H1 (cell line): Measurements from ENCODE around the gene DDX1. TPM values are rescaled to one million over a fixed set of nuclear protein-coding genes. Genes with fewer than 3 reads are reported as not detected.

ENCODE experiments used
- CTCF ChIA-PET: fragments of 300-600 bp; sonication (Branson Sonifier 250); formaldehyde crosslinking; loops from one replicate; lab custom pipeline; 2021; ENCODE audit not compliant: partially characterized antibody; lab: Charles Lee
- POLR2A ChIA-PET: fragments of 300-600 bp; sonication (Branson Sonifier 250); formaldehyde crosslinking; loops from one replicate; lab custom pipeline; 2021; ENCODE audit warnings: inconsistent platforms; ENCODE audit not compliant: partially characterized antibody; lab: Charles Lee
- DNase-seq, 2 experiments: peaks; one replicate each; pipeline versions ENCODE4 v3.0.0 to v3.0.0-alpha.2; 2010 to 2022; ENCODE audit warnings: low spot score in 2 of 2, low read depth in 1 of 2, mixed read lengths in 1 of 2
- FAIRE-seq: peaks from 2 replicates; lab custom pipeline; 2011; peaks lifted over from hg19 to GRCh38; lab: Jason Lieb, UNC
- H2AFZ ChIP-seq: 2 replicates; pipeline ENCODE4 v1.8.1; 2012; ENCODE audit warnings: low read length, inconsistent platforms
- H2AK5ac ChIP-seq: 2 replicates; pipeline ENCODE4 v1.6.1; 2013; ENCODE audit warnings: low read depth, low read length
- H2BK120ac ChIP-seq: replicated peaks from 2 replicates; pipeline ENCODE3; 2013; ENCODE audit warnings: low read depth, low read length, inconsistent platforms
- H2BK12ac ChIP-seq: 2 replicates; pipeline ENCODE4 v1.6.1; 2013; ENCODE audit warnings: low read depth, low read length
- H2BK15ac ChIP-seq: 2 replicates; pipeline ENCODE4 v1.6.1; 2013; ENCODE audit warnings: low read length
- H2BK20ac ChIP-seq: 2 replicates; pipeline ENCODE4 v1.6.1; 2013; ENCODE audit warnings: low read length
- H2BK5ac ChIP-seq: 2 replicates; pipeline ENCODE4 v1.6.1; 2013; ENCODE audit warnings: low read depth, low read length
- H3K14ac ChIP-seq: 2 replicates; pipeline ENCODE4 v1.6.1; 2013; ENCODE audit warnings: inconsistent platforms; ENCODE audit not compliant: insufficient read length
- H3K18ac ChIP-seq: 2 replicates; pipeline ENCODE4 v1.6.1; 2013; ENCODE audit warnings: low read length; ENCODE audit errors: extremely low read depth
- H3K23ac ChIP-seq: 2 replicates; pipeline ENCODE4 v1.6.1; 2013; ENCODE audit warnings: inconsistent platforms; ENCODE audit not compliant: insufficient read length
- H3K23me2 ChIP-seq: 2 replicates; pipeline ENCODE4 v1.6.1; 2013; ENCODE audit warnings: low read depth, low read length
- H3K27ac ChIP-seq: 2 replicates; pipeline ENCODE4 v1.6.1; 2011; ENCODE audit warnings: low read depth, low read length, inconsistent platforms
- H3K27me3 ChIP-seq, 4 experiments: replicated peaks in 1 of 4; 1 replicate in 1 of 4; 2 replicates in 3 of 4; pipeline versions ENCODE4 v1.6.1 to v1.8.1; 2011 to 2013; ENCODE audit warnings: low read length in 3 of 4, mild to moderate bottlenecking in 3 of 4, inconsistent platforms in 2 of 4, mixed read lengths in 2 of 4, moderate library complexity in 1 of 4; ENCODE audit not compliant: control insufficient read depth in 3 of 4, insufficient read depth in 3 of 4; ENCODE audit errors: extremely low read depth in 1 of 4
- H3K36me3 ChIP-seq, 4 experiments: 2 replicates each; pipeline versions ENCODE4 v1.6.1 to v1.8.1; 2011 to 2013; ENCODE audit warnings: mild to moderate bottlenecking in 4 of 4, low read length in 3 of 4, moderate library complexity in 2 of 4, control low read depth in 1 of 4, inconsistent platforms in 1 of 4; ENCODE audit not compliant: insufficient read depth in 4 of 4, control insufficient read depth in 2 of 4
- H3K4ac ChIP-seq: replicated peaks from 2 replicates; pipeline ENCODE3; 2013; ENCODE audit warnings: low read length, low read depth, mixed read lengths, inconsistent platforms; ENCODE audit not compliant: insufficient read length
- H3K4me1 ChIP-seq, 4 experiments: replicated peaks in 1 of 4; 1 replicate in 1 of 4; 2 replicates in 3 of 4; pipeline versions ENCODE4 v1.6.1 to v1.8.1; 2011 to 2013; ENCODE audit warnings: low read length in 3 of 4, inconsistent platforms in 2 of 4, mixed read lengths in 1 of 4; ENCODE audit not compliant: insufficient read depth in 4 of 4, control insufficient read depth in 3 of 4
- H3K4me2 ChIP-seq, 2 experiments: 2 replicates each; pipeline versions ENCODE4 v1.6.1 to v1.8.1; 2011 to 2013; ENCODE audit warnings: low read depth in 2 of 2, low read length in 2 of 2, control low read depth in 1 of 2, inconsistent platforms in 1 of 2, mild to moderate bottlenecking in 1 of 2; ENCODE audit not compliant: insufficient read depth in 1 of 2
- H3K4me3 ChIP-seq, 4 experiments: fragments of 200-600, 300-600 bp in 1 of 4; sonication (generic), shearing (Covaris generic), sonication (Bioruptor Twin) in 1 of 4; 2 replicates each; pipeline versions ENCODE4 v1.5.1 to v1.8.1; 2011 to 2016; ENCODE audit warnings: low read length in 4 of 4, low read depth in 3 of 4, control low read depth in 2 of 4, inconsistent platforms in 2 of 4, mild to moderate bottlenecking in 2 of 4, mixed read lengths in 1 of 4, moderate library complexity in 1 of 4; ENCODE audit not compliant: insufficient read depth in 2 of 4; ENCODE audit errors: extremely low read depth in 1 of 4
- H3K56ac ChIP-seq: replicated peaks from 2 replicates; pipeline ENCODE3; 2013; ENCODE audit warnings: low read depth, mild to moderate bottlenecking, mixed read lengths, low read length, inconsistent platforms; ENCODE audit not compliant: insufficient read length
- H3K79me1 ChIP-seq: 2 replicates; pipeline ENCODE4 v1.6.1; 2013; ENCODE audit warnings: low read depth, low read length, control low read depth
- H3K79me2 ChIP-seq, 2 experiments: 2 replicates each; pipeline versions ENCODE4 v1.6.1 to v1.8.1; 2012 to 2013; ENCODE audit warnings: low read length in 2 of 2, mild to moderate bottlenecking in 2 of 2, inconsistent platforms in 1 of 2; ENCODE audit not compliant: insufficient read depth in 2 of 2, control insufficient read depth in 1 of 2
- H3K9ac ChIP-seq, 4 experiments: replicated peaks in 1 of 4; 1 replicate in 1 of 4; 2 replicates in 3 of 4; pipeline versions ENCODE4 v1.6.1 to v1.8.1; 2011 to 2013; ENCODE audit warnings: low read depth in 3 of 4, low read length in 3 of 4, control low read depth in 2 of 4, mild to moderate bottlenecking in 2 of 4, moderate library complexity in 2 of 4, inconsistent platforms in 1 of 4; ENCODE audit errors: extremely low read depth in 1 of 4
- H3K9me3 ChIP-seq, 2 experiments: 2 replicates each; pipeline versions ENCODE4 v1.6.1 to v1.8.1; 2012 to 2013; ENCODE audit warnings: mild to moderate bottlenecking in 2 of 2, moderate library complexity in 2 of 2, control low read depth in 1 of 2, inconsistent platforms in 1 of 2, low read depth in 1 of 2, low read length in 1 of 2, mixed read lengths in 1 of 2; ENCODE audit not compliant: insufficient read depth in 2 of 2
- H4K20me1 ChIP-seq, 2 experiments: replicated peaks in 1 of 2; 2 replicates each; pipeline versions ENCODE3 to v1.8.1; 2011 to 2013; ENCODE audit warnings: inconsistent platforms in 2 of 2, low read length in 2 of 2, mild to moderate bottlenecking in 1 of 2; ENCODE audit not compliant: insufficient read depth in 2 of 2, control insufficient read depth in 1 of 2
- H4K5ac ChIP-seq: 2 replicates; pipeline ENCODE4 v1.6.1; 2013; ENCODE audit warnings: low read length, low read depth, mixed read lengths, inconsistent platforms; ENCODE audit not compliant: insufficient read length
- H4K8ac ChIP-seq: 2 replicates; pipeline ENCODE4 v1.8.0; 2013; ENCODE audit warnings: mild to moderate bottlenecking, moderate library complexity, low read length, inconsistent platforms; ENCODE audit not compliant: insufficient read depth; ENCODE audit errors: extremely low read depth
- H4K91ac ChIP-seq: replicated peaks from 2 replicates; pipeline ENCODE3; 2013; ENCODE audit warnings: low read length, mixed read lengths, inconsistent platforms; ENCODE audit not compliant: insufficient read length
- ATF3 ChIP-seq: IDR thresholded peaks from 2 replicates; pipeline ENCODE4 v1.6.1; 2011; ENCODE audit warnings: low read depth, mild to moderate bottlenecking, low read length; ENCODE audit not compliant: insufficient read depth
- BRCA1 ChIP-seq: IDR thresholded peaks from 2 replicates; pipeline ENCODE4 v1.6.1; 2012; ENCODE audit warnings: low read depth, low read length, improper control_type of control experiment
- KDM1A ChIP-seq: fragments of 200-600, 300-600 bp; sonication (generic); IDR thresholded peaks from 2 replicates; pipeline ENCODE4 v1.7.1; 2016; ENCODE audit warnings: mild to moderate bottlenecking, low read length, borderline replicate concordance
- KDM5A ChIP-seq: fragments of 200-600 bp; IDR thresholded peaks from 2 replicates; pipeline ENCODE4 v1.7.1; 2012; ENCODE audit warnings: mild to moderate bottlenecking, low read length, inconsistent platforms, mixed read lengths
- MAFK ChIP-seq: IDR thresholded peaks from 2 replicates; pipeline ENCODE4 v1.6.1; 2012; ENCODE audit warnings: low read depth, mild to moderate bottlenecking, improper control_type of control experiment, low read length
- RAD21 ChIP-seq, 2 experiments: IDR thresholded peaks in 1 of 2; conservative IDR thresholded peaks in 1 of 2; 2 replicates each; pipeline ENCODE4 v1.6.1; 2011; ENCODE audit warnings: low read depth in 2 of 2, low read length in 2 of 2, improper control_type of control experiment in 1 of 2, inconsistent platforms in 1 of 2, mild to moderate bottlenecking in 1 of 2, moderate library complexity in 1 of 2
- RFX5 ChIP-seq: IDR thresholded peaks from 2 replicates; pipeline ENCODE4 v1.6.1; 2011; ENCODE audit warnings: low read depth, low read length, improper control_type of control experiment, borderline replicate concordance
- SAP30 ChIP-seq: fragments of 300-600 bp; sonication (generic); IDR thresholded peaks from 2 replicates; pipeline ENCODE4 v1.7.1; 2012; ENCODE audit warnings: low read length, moderate library complexity, mild to moderate bottlenecking, inconsistent platforms; ENCODE audit not compliant: insufficient read depth, insufficient replicate concordance
- TBP ChIP-seq: IDR thresholded peaks from 2 replicates; pipeline ENCODE4 v1.6.1; 2011; ENCODE audit warnings: low read depth, low read length, improper control_type of control experiment
- YY1 ChIP-seq: IDR thresholded peaks from 2 replicates; pipeline ENCODE4 v1.6.1; 2011; ENCODE audit warnings: low read depth, mild to moderate bottlenecking, low read length
- ZNF274 ChIP-seq: IDR thresholded peaks from 2 replicates; pipeline ENCODE4 v1.7.0; 2012; ENCODE audit warnings: low read length, borderline replicate concordance; ENCODE audit errors: extremely low read depth
- WGBS, 2 experiments: shearing (Covaris generic) in 1 of 2; methylation state at CpG; one replicate each; pipeline versions ENCODE4 v1.1.6 to v1.1.7; 2013 to 2015; ENCODE audit warnings: low lambda C conversion rate in 2 of 2, mixed read lengths in 2 of 2, inconsistent platforms in 1 of 2, low coverage in 1 of 2, missing lambda C conversion rate in 1 of 2; ENCODE audit not compliant: insufficient replicate concordance in 2 of 2, insufficient coverage in 1 of 2, insufficient read length in 1 of 2; ENCODE audit errors: extremely low coverage in 1 of 2, missing lambda C conversion rate in 1 of 2; 5-methylcytosine and 5-hydroxymethylcytosine counted together
- polyA plus RNA-seq, 7 experiments: library from polyadenylated mRNA; depleted of rRNA in 3 of 7; stranded (reverse) in 5 of 7; unstranded in 2 of 7; fragments of >200 nt in 5 of 7; fragments of 200-250 nt in 2 of 7; gene quantifications; 1 replicate in 5 of 7; 2 replicates in 1 of 7; 4 replicates in 1 of 7; pipeline versions ENCODE4 v1.2.1 to v1.2.3, GENCODE V29; 2011 to 2013; ENCODE audit warnings: missing spikeins in 2 of 7, mixed read lengths in 2 of 7
- total RNA-seq: library from RNA; stranded (reverse); fragmentation: NEBNext Ultra II Directional; extraction: Animal tissue kit (Norgen Biotek cat#: 25700); gene quantifications from 2 replicates; pipeline ENCODE4 v1.2.1, GENCODE V29; 2021

The DDX1 gene
- total and polyA plus RNA-seq, 2 of the 8 experiments (the other 6 are each of a cell fraction or from before 2014, with no cell fraction given) = 51.1 to 161 TPM

GRCh38 chr2:15628899-15629855 is 37.5 kb downstream of the DDX1 start:
- Histone ChIP-seq H4K91ac (no peak overlapping the region), H3K23ac (no peak overlapping the region), H3K4me2 (no peak overlapping the region), H2BK120ac (no peak overlapping the region), H3K4ac (no peak overlapping the region), H4K20me1 (no peaks in the 10 kb centered on the region), H3K4me3 (no peak overlapping the region), H3K36me3 (peaks cover 12 to 96% (median 59%) of the 10 kb centered on the region in 4 experiments), H3K79me2 (no peaks in the 10 kb centered on the region), H2AFZ (no peak overlapping the region), H3K79me1 (no peaks in the 10 kb centered on the region; the same call in 1 of the 2 replicates), H3K23me2 (no peaks in the 10 kb centered on the region), H3K14ac (no peak overlapping the region), H3K18ac (no peak overlapping the region), H2AK5ac (no peak overlapping the region), H3K27me3 (no peaks in the 10 kb centered on the region), H3K27ac (no peak overlapping the region), H4K8ac (no peak overlapping the region), H2BK5ac (no peak overlapping the region), H3K9me3 (no peaks in the 10 kb centered on the region), H3K9ac (no peak overlapping the region), H3K4me1 (no peaks in the 10 kb centered on the region), H2BK12ac (no peak overlapping the region), H3K56ac (no peak overlapping the region), H2BK15ac (no peak overlapping the region), H2BK20ac (no peak overlapping the region), H4K5ac (no peak overlapping the region)
- WGBS, 2 experiments = 96% methylated on average over 5 of the region's 5 CpGs; no CpG with 5 or more reads in 1 of the 2 experiments
- FAIRE-seq (no peak), DNase-seq (no peak)
- CTCF ChIA-PET = interaction anchor here (0.6 to 1.0 kb wide), 2 partner anchors 13 to 118 kb away, joined by 3 read pairs; no protein-coding TSS in a partner anchor
- POLR2A ChIA-PET = no interaction called here
- TF ChIP-seq KDM1A (no peak), ZNF274 (no peak), RFX5 (no peak), TBP (no peak), RAD21 (IDR thresholded peaks at IDR 0.05 in 1 of 2, conservative IDR thresholded peaks at IDR 0.05 in 1 of 2; ENCODE audit: low read depth in 2 of 2, low read length in 2 of 2) (no peak), SAP30 (no peak), BRCA1 (no peak), ATF3 (no peak), KDM5A (no peak), YY1 (no peak), MAFK (no peak)
